Chondrocyte (in vitro differentiated cells): ENCODE measurements around the gene JCHAIN. TPM values are rescaled to one million over a fixed set of nuclear protein-coding genes. Genes with fewer than 3 reads are reported as not detected.

ENCODE experiments used
- DNase-seq: peaks from one replicate; pipeline ENCODE4 v3.0.0; 2021; ENCODE audit warnings: mixed read lengths, low spot score
- H3K27ac Mint-ChIP-seq: one replicate; pipeline ENCODE4 v1.8.0; 2021; ENCODE audit warnings: mild to moderate bottlenecking, moderate library complexity, mixed read lengths; ENCODE audit not compliant: unreplicated experiment
- H3K27me3 Mint-ChIP-seq: 2 replicates; pipeline ENCODE4 v1.8.0; 2021; ENCODE audit warnings: low read depth, mixed read lengths
- H3K36me3 Mint-ChIP-seq: 2 replicates; pipeline ENCODE4 v1.8.0; 2021; ENCODE audit warnings: low read depth, mixed read lengths
- H3K4me1 Mint-ChIP-seq: 2 replicates; pipeline ENCODE4 v1.8.0; 2021; ENCODE audit warnings: low read depth, mild to moderate bottlenecking, mixed read lengths
- H3K4me3 Mint-ChIP-seq: one replicate; pipeline ENCODE4 v1.8.0; 2021; ENCODE audit warnings: mild to moderate bottlenecking, moderate library complexity, mixed read lengths; ENCODE audit not compliant: unreplicated experiment
- H3K9me3 Mint-ChIP-seq: 2 replicates; pipeline ENCODE4 v1.8.0; 2021; ENCODE audit warnings: low read depth, mixed read lengths
- total RNA-seq: library from RNA; stranded (reverse); gene quantifications from 3 replicates; pipeline ENCODE4 v1.2.1, GENCODE V29; 2021
- TF ChIP-seq, protein P1 (sequence below): fragments of 200-600 bp; sonication (generic); IDR thresholded peaks from 2 replicates; pipeline ENCODE4 v1.5.0; 2021; ENCODE audit warnings: antibody characterized with exemption, mild to moderate bottlenecking, moderate library complexity

The JCHAIN gene
- total RNA-seq, 1 donor from 2014 or later, result not detected

DNA sequence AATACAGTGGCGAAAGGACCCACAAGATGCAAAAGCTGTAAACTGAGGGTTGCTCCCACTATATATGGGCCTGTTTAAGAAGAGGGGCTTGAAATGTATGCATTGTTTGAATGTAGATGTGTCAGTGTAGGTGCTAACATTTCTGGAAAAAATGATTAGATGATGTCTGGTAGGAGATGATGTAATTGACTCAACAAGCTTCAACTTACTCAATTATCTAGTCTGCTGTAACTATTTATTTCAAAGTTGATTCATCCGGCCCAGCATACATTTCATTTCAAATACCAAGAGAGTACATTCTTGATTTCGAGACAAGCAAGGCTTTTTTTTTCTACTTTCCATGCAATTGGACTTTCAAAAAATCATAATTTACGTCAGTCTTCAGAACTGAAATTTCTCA is 47.0 kb downstream of the JCHAIN start:
- Mint-ChIP-seq H3K27me3 (peaks cover 20% of the 10 kb centered on the region), H3K27ac (no peak overlapping the region), H3K36me3 (no peaks in the 10 kb centered on the region), H3K4me1 (no peaks in the 10 kb centered on the region), H3K4me3 (no peak overlapping the region), H3K9me3 (no peaks in the 10 kb centered on the region)
- DNase-seq, result no peak
- TF ChIP-seq, protein P1, sequence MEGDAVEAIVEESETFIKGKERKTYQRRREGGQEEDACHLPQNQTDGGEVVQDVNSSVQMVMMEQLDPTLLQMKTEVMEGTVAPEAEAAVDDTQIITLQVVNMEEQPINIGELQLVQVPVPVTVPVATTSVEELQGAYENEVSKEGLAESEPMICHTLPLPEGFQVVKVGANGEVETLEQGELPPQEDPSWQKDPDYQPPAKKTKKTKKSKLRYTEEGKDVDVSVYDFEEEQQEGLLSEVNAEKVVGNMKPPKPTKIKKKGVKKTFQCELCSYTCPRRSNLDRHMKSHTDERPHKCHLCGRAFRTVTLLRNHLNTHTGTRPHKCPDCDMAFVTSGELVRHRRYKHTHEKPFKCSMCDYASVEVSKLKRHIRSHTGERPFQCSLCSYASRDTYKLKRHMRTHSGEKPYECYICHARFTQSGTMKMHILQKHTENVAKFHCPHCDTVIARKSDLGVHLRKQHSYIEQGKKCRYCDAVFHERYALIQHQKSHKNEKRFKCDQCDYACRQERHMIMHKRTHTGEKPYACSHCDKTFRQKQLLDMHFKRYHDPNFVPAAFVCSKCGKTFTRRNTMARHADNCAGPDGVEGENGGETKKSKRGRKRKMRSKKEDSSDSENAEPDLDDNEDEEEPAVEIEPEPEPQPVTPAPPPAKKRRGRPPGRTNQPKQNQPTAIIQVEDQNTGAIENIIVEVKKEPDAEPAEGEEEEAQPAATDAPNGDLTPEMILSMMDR, result no peak

DNA sequence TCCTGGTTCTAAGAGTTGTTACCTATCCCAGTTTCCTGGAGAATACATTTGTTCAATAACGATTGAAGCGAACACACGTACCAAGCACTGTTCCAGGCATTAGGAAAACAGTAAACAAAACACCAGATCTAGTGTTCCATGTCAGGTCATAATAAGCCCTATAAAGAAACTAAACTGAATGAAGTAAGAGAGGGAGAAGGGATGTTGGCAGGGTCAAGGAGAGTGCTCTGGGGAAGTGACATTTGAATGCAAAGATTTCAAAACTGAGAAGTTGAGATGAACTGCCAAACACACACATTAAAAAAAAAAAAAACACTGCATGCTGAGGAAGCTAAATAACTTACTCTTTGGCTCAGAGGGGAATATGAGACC is 52.1 kb downstream of the JCHAIN start:
- Mint-ChIP-seq H3K27ac (no peak overlapping the region), H3K9me3 (no peaks in the 10 kb centered on the region), H3K36me3 (no peaks in the 10 kb centered on the region), H3K27me3 (peaks cover 44% of the 10 kb centered on the region), H3K4me3 (no peak overlapping the region), H3K4me1 (no peaks in the 10 kb centered on the region)
- DNase-seq, result no peak
- TF ChIP-seq, protein P1, result no peak

DNA sequence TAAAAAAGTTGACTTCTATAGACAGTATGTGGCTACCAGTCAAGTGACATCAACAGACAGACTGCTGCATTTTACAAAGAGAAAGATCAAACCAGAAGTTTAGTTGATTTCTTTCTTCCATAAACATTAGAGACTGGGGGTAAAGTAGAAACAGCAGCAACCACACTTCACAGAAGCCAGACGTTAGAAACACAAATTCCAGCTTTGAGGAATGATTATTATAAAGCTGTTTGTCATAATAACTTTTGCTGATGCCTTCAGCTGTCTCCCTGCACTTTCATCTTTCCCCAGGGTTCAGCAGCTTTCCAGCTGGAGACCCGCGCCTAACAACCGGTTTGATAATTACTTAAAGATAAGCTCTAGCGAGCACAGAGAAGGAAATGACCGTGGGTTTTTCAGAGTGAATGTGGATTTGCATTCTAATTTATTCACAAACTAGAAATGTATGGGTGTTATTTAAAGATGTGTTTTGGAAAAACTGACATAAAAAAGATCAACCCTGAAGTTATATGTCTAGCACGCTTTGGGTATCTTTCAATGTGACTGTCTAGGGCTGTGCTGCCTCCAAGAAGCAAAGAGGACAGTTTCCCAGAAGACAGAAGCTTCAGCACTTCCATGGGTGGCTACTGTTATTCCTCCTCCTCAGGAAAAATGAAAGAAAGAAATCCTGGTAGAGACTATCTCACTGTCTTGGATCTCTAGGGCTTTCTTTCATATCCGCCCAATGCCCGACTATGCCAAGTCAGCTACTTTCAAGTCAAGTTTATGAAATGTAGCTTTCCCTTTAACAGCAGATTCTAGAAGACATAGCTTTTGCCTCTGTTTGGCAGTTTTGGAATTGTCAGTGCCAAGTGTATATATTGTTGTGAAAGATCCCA is 52.8 kb downstream of the JCHAIN start:
- H3K36me3 Mint-ChIP-seq, result no peaks in the 10 kb centered on the region
- peaks cover 44% of the 10 kb centered on the region for H3K27me3 Mint-ChIP-seq
- no peaks in the 10 kb centered on the region for H3K4me1 Mint-ChIP-seq
- H3K27ac Mint-ChIP-seq, result no peak overlapping the region
- H3K9me3 Mint-ChIP-seq, result no peaks in the 10 kb centered on the region
- TF ChIP-seq, protein P1, result no peak
- DNase-seq, result no peak
- H3K4me3 Mint-ChIP-seq, result no peak overlapping the region

DNA sequence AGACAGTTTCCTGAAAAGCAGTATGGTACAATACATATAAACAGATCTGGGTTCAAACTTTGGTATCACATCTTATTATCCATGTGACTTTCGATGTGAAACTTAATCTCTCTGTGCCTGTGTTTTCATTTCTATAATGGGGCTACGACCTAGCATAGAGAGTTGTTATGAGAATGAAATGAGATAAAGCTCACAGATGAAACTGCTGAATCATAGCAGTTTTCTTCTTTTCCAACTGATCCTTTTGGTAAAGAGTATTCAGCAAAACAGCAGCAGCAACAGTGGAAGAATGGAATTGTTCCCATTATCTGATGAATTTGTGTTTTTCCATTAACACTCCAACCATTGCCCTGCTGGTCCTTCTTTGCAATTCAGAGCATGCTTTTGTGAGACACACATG is 58.0 kb downstream of the JCHAIN start:
- no peaks in the 10 kb centered on the region for H3K9me3 Mint-ChIP-seq
- no peaks in the 10 kb centered on the region for H3K36me3 Mint-ChIP-seq
- no peak overlapping the region for H3K4me3 Mint-ChIP-seq
- H3K27me3 Mint-ChIP-seq, result peaks cover 43% of the 10 kb centered on the region
- no peak overlapping the region for H3K27ac Mint-ChIP-seq
- TF ChIP-seq, protein P1, result no peak
- no peaks in the 10 kb centered on the region for H3K4me1 Mint-ChIP-seq
- DNase-seq, result no peak

DNA sequence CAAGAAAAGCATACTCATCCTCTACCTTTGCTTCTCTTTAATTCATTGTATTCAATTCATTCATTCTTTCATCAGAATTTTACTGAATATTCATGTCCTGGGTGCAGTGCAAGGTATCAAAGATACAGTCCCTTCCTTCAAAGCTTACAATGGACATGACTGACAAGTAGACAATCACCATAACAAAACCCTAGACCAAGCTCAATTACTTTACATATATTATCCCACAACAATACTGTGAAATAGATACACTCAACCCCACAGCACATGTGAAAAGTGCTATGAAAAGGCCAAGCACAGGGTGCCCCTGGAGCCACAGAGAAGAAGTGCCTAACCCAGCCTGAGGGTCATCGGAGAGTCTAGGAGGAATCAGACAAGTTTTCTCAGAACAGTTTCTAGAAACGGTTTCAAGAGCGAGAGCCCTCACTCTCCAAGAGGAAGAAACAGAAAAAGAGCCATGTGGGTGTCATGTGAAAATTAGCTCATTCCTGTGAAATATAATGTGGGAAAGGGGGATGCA is 58.9 kb downstream of the JCHAIN start:
- Mint-ChIP-seq H3K27ac (no peak overlapping the region), H3K4me3 (no peak overlapping the region), H3K9me3 (no peaks in the 10 kb centered on the region), H3K4me1 (no peaks in the 10 kb centered on the region), H3K27me3 (peaks cover 36% of the 10 kb centered on the region), H3K36me3 (no peaks in the 10 kb centered on the region)
- TF ChIP-seq, protein P1, result no peak
- DNase-seq, result no peak
